Measurements from ENCODE around the gene ZIC4. TPM values are rescaled to one million over a fixed set of nuclear protein-coding genes. Genes with fewer than 3 reads are reported as not detected.

The ZIC4 gene
- polyA plus RNA-seq, 3 donors, result not detected

GRCh38 chr3:147409143-147410115 lies 3.1 kb upstream of the ZIC4 start, which contains the start of gene ZIC1:
Gene ZIC1, plus strand, starts transcription at chr3:147409365. Its CDS starts 748 bp downstream, at chr3:147410113.
- no peak for DNase-seq
- Histone ChIP-seq H3K9me3 (replicated peaks in 1 of 2; ENCODE audit: control insufficient read depth in 1 of 2, insufficient read depth in 1 of 2, low read length in 2 of 2) (peaks cover 30 to 91% of the 10 kb centered on the region in 2 donors), H3K4me3 (replicated peaks in 1 of 3; ENCODE audit: low read depth in 2 of 3, low read length in 3 of 3) (peak within 1 kb of the TSS in 1 of 3 experiments; percentile 67), H3K4me1 (ENCODE audit: control insufficient read depth in 1 of 2, insufficient read depth in 2 of 2, low read length in 2 of 2) (peaks cover 0 to 15% of the 10 kb centered on the region in 2 donors), H2AFZ (ENCODE audit: insufficient read depth, low read depth, low read length, poor library complexity, severe bottlenecking) (peak within 1 kb of the TSS; percentile 41), H3K36me3 (replicated peaks in 1 of 2; ENCODE audit: control insufficient read depth in 1 of 2, insufficient read depth in 2 of 2, low read length in 2 of 2) (no peaks in the 10 kb centered on the region), H3K27ac (ENCODE audit: low read depth in 1 of 2, low read length in 2 of 2) (no peak within 1 kb of the TSS), H3K27me3 (ENCODE audit: control insufficient read depth in 2 of 2, insufficient read depth in 2 of 2, low read length in 2 of 2) (peaks cover 85 to 97% of the 10 kb centered on the region in 2 donors), H3K9ac (ENCODE audit: insufficient read depth, low read length, poor library complexity, severe bottlenecking) (no peak within 1 kb of the TSS), H4K20me1 (ENCODE audit: insufficient read depth, low read length) (no peaks in the 10 kb centered on the region), H3K4me2 (replicated peaks; ENCODE audit: extremely low read depth, low read length, poor library complexity, severe bottlenecking) (peak within 1 kb of the TSS; percentile 67), H3K79me2 (ENCODE audit: insufficient read depth, low read length) (no peaks in the 10 kb centered on the region)
- Mint-ChIP-seq H3K4me1 (peaks cover 27% of the 10 kb centered on the region), H3K9me3 (peaks cover 25 to 87% (median 76%) of the 10 kb centered on the region in 7 donors), H3K27me3 (ENCODE audit: low read depth in 3 of 3) (peaks cover 93 to 98% (median 96%) of the 10 kb centered on the region in 3 donors), H3K4me3 (peak within 1 kb of the TSS; percentile 45 to 73), H3K27ac (peak within 1 kb of the TSS in 1 of 7 donors; percentile 24), H3K36me3 (peaks cover 21 to 43% of the 10 kb centered on the region in 2 donors)
- whole genome bisulfite sequencing (ENCODE audit: insufficient coverage), result 9% methylated on average over 24 of the region's 80 CpGs
- TF ChIP-seq CTCF (IDR thresholded peaks at IDR 0.05), result no peak
- intact Hi-C loops (cut with micrococcal nuclease), result no loop called here

GRCh38 chr3:147408188-147409100 lies 2.1 kb upstream of the ZIC4 start:
- H3K4me2 ChIP-seq (replicated peaks; ENCODE audit: extremely low read depth, low read length, poor library complexity, severe bottlenecking), result no peak overlapping the region
- DNase-seq, result no peak
- H2AFZ ChIP-seq (ENCODE audit: insufficient read depth, low read depth, low read length, poor library complexity, severe bottlenecking), result no peak overlapping the region
- peaks cover 34 to 94% of the 10 kb centered on the region in 2 donors for H3K9me3 ChIP-seq (replicated peaks in 1 of 2; ENCODE audit: control insufficient read depth in 1 of 2, insufficient read depth in 1 of 2, low read length in 2 of 2)
- H3K27ac Mint-ChIP-seq, result peak overlapping the region in 1 of 7 donors; percentile 24
- H3K4me1 ChIP-seq (ENCODE audit: control insufficient read depth in 1 of 2, insufficient read depth in 2 of 2, low read length in 2 of 2), result peaks cover 0 to 14% of the 10 kb centered on the region in 2 donors
- H3K4me3 ChIP-seq (replicated peaks in 1 of 3; ENCODE audit: low read depth in 2 of 3, low read length in 3 of 3), result no peak overlapping the region
- peaks cover 21 to 45% of the 10 kb centered on the region in 2 donors for H3K36me3 Mint-ChIP-seq
- peaks cover 93 to 99% (median 98%) of the 10 kb centered on the region in 3 donors for H3K27me3 Mint-ChIP-seq (ENCODE audit: low read depth in 3 of 3)
- TF ChIP-seq CTCF (IDR thresholded peaks at IDR 0.05), result no peak
- H4K20me1 ChIP-seq (ENCODE audit: insufficient read depth, low read length), result no peaks in the 10 kb centered on the region
- intact Hi-C loops (cut with micrococcal nuclease), result no loop called here
- peaks cover 25 to 89% (median 83%) of the 10 kb centered on the region in 7 donors for H3K9me3 Mint-ChIP-seq
- H3K4me1 Mint-ChIP-seq, result peaks cover 25% of the 10 kb centered on the region
- no peaks in the 10 kb centered on the region for H3K36me3 ChIP-seq (replicated peaks in 1 of 2; ENCODE audit: control insufficient read depth in 1 of 2, insufficient read depth in 2 of 2, low read length in 2 of 2)
- peaks cover 87 to 98% of the 10 kb centered on the region in 2 donors for H3K27me3 ChIP-seq (ENCODE audit: control insufficient read depth in 2 of 2, insufficient read depth in 2 of 2, low read length in 2 of 2)
- no peaks in the 10 kb centered on the region for H3K79me2 ChIP-seq (ENCODE audit: insufficient read depth, low read length)
- WGBS (ENCODE audit: insufficient coverage), result 7% methylated on average over 13 of the region's 28 CpGs
- peak overlapping the region in 1 of 2 donors; percentile 73 for H3K4me3 Mint-ChIP-seq
- no peak overlapping the region for H3K9ac ChIP-seq (ENCODE audit: insufficient read depth, low read length, poor library complexity, severe bottlenecking)
- H3K27ac ChIP-seq (ENCODE audit: low read depth in 1 of 2, low read length in 2 of 2), result no peak overlapping the region

Data from CD14-positive monocyte (primary cell).